ENCODE results near the gene FRMD8.
"Not testable (repeated sequence)": the region's sequence is repeated elsewhere in the genome, so short reads cannot be mapped to it uniquely, and the experiment has no call there.

The FRMD8 gene

GRCh38 chr11:65438257-65439151 lies 52.1 kb downstream of the FRMD8 start:
- DNase-seq = no peak

GRCh38 chr11:65439331-65440181 lies 53.1 kb downstream of the FRMD8 start:
- DNase-seq = no peak

GRCh38 chr11:65440831-65441499 lies 54.5 kb downstream of the FRMD8 start:
- no peak for DNase-seq

- DNase-seq = no peak
These were observed 56.5 kb downstream of the FRMD8 start for GRCh38 chr11:65442842-65443331.

- no peak for DNase-seq
These were observed 58.0 kb downstream of the FRMD8 start for GRCh38 chr11:65444314-65445051.

- no peak for DNase-seq
These were observed 58.7 kb downstream of the FRMD8 start for GRCh38 chr11:65445101-65445603.

GRCh38 chr11:65445604-65446445 lies 59.4 kb downstream of the FRMD8 start:
- DNase-seq = no peak

GRCh38 chr11:65446446-65447277 lies 60.2 kb downstream of the FRMD8 start:
- no peak for DNase-seq

GRCh38 chr11:65448074-65448417 lies 61.6 kb downstream of the FRMD8 start:
- no peak for DNase-seq

- DNase-seq = no peak
These were observed 62.1 kb downstream of the FRMD8 start for GRCh38 chr11:65448418-65449105.

GRCh38 chr11:65451301-65451700 lies 64.9 kb downstream of the FRMD8 start:
- not testable (repeated sequence) for DNase-seq

GRCh38 chr11:65452259-65452658 lies 65.8 kb downstream of the FRMD8 start:
- DNase-seq = not testable (repeated sequence)

GRCh38 chr11:65452806-65453490 lies 66.5 kb downstream of the FRMD8 start:
- no peak for DNase-seq

- DNase-seq = no peak
These were observed 67.9 kb downstream of the FRMD8 start for GRCh38 chr11:65454311-65454695.

- peak; percentile 58 for DNase-seq
These were observed 68.4 kb downstream of the FRMD8 start for GRCh38 chr11:65454696-65455456.

GRCh38 chr11:65456418-65456817 lies 70.0 kb downstream of the FRMD8 start:
- no peak for DNase-seq

GRCh38 chr11:65459552-65459951 lies 73.1 kb downstream of the FRMD8 start:
- no peak for DNase-seq
